Hematopoietic multipotent progenitor cell treated with erythropoietin and hydrocortisone succinate and interleukin-3 and kit ligand, for 8 days (in vitro differentiated cells): Measurements from ENCODE around the gene ROBO1.

Experiments used
- DNase-seq: peaks from one replicate; pipeline ENCODE4 v3.0.0-alpha.2; 2015

The ROBO1 gene

DNA sequence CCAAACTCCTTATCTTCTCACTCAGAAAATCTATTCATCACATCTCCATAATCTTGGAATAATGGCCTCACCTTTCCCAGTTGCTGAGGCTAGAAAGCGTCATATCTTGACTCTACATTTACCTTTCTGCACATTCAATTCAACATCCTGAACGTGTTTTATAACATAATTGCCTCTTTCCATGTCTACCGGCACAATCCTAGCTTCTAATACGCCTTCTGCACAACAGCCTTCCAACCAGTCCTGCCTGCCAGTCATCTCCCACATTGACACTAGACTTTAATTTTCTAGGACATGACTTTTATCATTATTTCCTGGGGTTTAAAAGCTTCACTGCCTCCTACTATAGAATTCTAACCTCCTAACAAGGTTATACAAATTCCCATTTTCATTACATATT is 906.6 kb downstream of the ROBO1 start:
- DNase-seq, result no peak

DNA sequence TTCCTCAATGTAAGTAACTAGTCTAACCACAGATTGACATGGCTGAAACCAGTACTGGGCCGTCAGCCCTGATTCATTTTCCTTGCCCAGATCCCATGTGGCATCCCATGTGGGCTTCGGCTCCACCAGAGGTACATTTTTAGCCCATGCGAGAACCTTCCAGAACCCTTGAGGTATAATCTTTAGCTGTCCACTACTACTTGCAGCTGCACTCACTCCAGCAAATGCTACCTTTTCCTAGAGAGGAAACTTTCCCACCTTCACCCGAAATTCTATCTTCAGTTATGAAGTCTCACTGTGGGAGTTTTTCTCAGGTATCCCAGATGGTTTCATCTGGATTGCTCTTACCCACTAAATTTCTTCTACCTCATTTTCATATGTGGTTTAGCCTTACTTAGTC is 907.2 kb downstream of the ROBO1 start:
- no peak for DNase-seq

GRCh38 chr3:78858910-78859309 is 908.9 kb downstream of the ROBO1 start:
- DNase-seq, result no peak

- DNase-seq, result no peak
These were observed 909.6 kb downstream of the ROBO1 start for GRCh38 chr3:78858174-78858573.

DNA sequence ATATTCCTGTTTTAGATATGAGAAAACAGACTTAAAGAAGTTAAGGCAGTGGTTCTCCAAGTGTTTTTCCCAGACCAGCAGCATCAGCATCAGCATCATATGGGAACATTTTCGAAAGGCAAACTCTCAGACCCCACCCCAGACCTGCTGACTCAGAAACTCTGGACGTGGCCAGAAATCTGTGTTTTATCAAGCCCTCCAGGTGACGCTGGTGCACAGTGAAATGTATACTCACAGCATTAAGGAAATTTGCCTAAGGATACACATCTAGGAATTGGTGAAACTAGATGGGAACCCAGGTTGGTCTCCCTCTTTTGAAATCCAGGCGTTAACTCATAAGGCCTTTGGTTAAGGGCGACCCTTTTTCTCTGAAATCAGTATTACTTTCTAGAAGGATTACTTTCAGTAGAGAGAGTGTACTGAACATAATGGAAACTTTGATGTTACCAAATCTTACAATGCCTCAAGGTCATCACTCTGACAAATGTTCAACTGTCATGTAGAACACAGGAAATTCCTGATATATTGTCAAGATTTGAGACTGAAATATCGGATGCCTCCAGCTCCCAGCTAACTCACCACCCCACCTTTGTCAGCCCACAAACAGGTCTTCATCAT is 910.2 kb downstream of the ROBO1 start:
- DNase-seq, result no peak

DNA sequence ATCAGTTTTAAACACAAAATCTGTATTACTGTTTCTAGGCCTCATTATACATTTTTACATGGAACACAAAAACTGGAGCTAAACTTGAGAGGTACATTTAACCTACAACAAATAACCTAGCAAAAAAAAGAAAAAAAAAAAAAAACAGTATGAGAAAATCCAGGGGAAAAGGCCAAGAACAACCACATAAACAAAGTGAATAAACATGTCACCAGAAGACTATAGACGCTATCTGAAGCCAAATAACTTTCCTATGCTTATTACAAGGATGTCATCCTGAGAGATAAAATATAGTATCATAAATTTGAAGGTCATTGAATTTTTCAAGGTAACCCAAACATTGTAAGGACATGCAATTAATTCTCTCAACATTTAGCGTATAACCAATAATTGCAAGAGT is 911.6 kb downstream of the ROBO1 start:
- no peak for DNase-seq

DNA sequence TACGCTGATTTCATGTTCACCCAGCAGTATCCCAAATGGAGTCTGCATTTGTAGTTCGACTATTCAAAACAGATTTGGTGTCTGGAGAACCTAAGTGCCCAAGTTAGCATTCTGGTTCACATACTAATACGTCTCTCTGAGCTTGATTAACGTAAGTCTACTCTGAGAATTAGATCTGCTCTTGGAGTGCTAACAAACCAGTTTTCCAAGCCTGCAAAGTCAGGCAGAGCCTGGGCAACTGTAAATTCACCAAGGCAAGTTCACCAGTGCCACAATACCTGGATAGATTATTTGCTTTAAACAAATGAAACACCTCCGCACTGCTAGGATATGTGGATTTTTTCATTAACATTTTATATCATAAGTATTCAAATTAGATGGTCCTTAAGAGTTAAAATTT is 912.6 kb downstream of the ROBO1 start:
- no peak for DNase-seq

DNA sequence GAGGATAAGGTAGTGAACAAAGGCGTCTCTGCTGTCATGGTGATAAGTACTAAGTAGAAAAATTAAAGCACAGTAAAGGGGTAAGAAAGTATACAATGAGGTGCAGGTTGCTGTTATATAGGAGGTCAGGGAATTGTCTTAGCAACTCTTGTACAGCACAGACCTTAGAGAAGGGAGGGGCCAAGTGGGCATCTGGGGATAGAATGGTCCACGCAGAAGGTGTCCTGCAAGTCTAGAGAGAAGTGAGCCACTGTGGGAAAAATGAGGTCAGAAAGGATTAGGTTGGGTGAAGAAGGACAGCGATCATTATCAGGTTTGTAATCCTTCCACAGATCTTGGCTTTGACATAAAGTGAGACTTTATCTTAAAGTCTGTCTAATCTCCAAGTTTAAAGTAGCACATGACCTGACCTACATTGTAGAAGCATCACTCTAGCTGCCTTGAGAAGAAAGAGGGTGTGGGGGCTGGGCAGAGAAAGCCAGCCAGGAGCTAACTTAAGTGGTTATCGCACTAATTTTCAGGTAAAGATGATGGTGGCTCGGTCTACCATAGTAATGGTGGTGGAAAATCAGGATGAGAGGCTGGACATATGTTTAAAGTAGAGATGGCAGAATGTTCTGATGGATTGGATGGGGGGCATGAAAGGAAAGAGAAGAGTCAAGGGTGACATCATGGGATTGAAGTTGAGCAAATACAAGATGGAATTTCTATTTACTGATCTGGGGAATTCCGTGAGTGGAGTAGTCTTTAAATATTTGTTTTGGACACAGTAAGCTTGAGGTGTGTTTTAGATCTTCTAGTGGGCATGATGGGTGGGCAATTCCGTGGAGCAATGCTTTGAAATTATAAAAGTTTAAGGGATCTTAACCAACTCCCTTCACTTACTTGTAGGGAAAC is 919.2 kb downstream of the ROBO1 start:
- DNase-seq, result no peak

DNA sequence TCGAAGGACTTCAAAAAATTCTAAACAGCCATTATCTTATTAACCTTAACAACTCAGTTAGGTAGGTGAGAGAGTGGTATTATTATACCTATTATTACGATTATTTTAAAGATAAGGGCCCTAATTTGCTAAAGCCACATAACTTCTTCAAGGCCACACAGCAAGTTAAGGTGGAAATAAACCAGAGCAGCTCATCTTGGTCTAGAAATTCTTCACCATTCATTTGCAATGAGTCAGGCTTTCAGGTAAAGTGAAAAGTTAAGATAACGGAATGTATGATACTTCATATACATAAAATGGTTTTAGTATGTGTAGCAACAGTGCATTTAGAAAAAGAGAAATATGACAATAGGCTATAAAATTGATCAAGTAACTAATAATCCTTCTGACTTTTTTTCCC is 920.2 kb downstream of the ROBO1 start:
- no peak for DNase-seq

DNA sequence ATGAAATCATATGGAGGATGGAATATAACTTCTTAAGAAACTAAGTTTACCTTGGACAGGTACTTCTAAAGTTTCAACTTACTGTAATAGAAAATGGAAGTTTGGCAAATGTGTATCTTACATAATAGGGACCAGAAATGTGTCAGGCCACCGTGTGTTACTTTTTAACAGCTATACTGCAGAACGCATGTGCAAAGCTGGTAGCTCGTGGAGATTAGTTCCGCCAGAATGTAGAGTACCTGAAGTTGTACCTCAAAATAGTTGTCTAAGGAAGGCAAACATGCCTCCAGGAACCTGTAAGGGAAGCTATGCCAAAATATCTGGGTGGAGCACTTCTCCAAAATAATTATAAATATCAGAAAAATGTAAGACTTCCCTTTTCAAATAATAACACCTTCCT is 920.6 kb downstream of the ROBO1 start:
- no peak for DNase-seq

DNA sequence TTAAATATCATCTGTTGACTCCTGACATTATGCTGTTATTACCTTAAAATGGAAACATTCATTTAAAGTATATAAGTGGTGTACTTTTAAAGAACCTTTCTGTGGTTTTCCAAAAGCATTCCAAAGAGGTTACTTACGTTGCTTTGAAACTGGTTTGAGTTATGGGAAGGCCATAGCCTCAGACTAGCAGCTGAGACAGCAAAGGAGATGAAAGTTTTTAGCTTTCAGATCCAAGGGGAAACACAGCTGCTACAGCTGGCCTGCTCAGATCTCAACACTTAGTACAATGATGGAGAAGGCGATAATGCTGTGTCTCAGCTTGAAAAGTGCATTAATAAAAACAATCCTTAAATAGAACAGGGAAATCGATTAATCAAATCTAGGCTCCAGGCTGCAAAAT is 921.1 kb downstream of the ROBO1 start:
- DNase-seq, result no peak

DNA sequence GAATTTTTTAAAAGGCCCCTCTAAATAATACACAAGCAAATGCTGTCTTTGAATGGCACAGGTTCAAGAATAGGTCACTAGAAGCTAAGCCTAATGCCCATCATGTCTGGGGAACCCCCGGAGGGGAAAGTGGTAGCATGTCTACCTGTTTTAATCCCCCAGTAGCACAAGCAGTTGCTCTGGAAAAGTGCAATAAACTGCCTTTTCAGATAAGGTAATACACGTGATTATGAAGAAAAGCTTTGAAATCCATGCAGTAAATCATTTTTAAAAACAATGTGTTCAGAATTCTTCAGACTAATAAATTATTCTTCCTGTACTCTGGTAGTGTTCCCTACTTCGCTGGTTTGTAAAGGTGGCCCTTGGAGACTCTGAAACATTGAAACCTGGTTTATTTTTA is 922.2 kb downstream of the ROBO1 start:
- DNase-seq, result no peak

- no peak for DNase-seq
These were observed 923.5 kb downstream of the ROBO1 start for GRCh38 chr3:78844307-78844706.

DNA sequence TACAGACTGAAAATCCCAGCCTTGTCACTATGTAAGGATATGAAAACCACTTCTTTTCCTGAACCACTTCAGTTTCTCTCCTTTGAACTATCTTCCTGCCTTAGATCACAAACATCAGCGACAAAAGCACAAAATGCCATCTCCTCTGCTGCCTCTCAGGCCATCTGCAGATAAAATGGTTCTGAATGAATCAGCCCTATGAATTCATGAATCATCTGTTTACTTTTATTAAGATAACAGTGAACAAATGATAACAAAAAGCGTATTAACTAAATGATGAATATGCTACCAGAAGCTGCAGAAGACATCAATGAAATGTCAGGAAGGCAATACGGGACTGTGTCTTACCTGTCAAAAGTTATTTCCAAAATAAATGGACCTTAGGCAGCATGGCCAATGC is 928.1 kb downstream of the ROBO1 start:
- DNase-seq, result no peak

- no peak for DNase-seq
These were observed 929.4 kb downstream of the ROBO1 start for GRCh38 chr3:78838362-78838761.

GRCh38 chr3:78834910-78835309 is 932.9 kb downstream of the ROBO1 start:
- no peak for DNase-seq

- no peak for DNase-seq
These were observed 935.0 kb downstream of the ROBO1 start for GRCh38 chr3:78832785-78833204.

- no peak for DNase-seq
These were observed 936.3 kb downstream of the ROBO1 start for GRCh38 chr3:78831446-78831972.

DNA sequence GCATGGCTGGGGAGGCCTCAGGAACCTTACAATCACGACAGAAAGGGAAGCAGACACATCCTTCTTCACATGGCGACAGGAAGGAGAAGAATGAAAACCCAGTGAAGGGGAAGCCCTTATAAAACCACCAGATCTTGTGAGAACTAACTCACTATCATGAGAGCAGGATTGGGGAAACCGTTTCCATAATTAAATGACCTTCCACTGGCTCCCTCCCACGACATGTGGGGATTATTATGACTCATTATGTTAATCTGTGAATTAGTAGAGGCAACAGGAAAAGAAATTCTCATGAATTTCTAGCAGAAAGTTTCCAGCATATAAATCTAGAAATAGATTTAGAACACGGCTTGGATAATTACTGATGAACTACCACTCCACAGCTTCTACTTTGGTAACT is 937.3 kb downstream of the ROBO1 start:
- DNase-seq, result no peak

GRCh38 chr3:78827618-78828017 is 940.2 kb downstream of the ROBO1 start:
- DNase-seq, result no peak

DNA sequence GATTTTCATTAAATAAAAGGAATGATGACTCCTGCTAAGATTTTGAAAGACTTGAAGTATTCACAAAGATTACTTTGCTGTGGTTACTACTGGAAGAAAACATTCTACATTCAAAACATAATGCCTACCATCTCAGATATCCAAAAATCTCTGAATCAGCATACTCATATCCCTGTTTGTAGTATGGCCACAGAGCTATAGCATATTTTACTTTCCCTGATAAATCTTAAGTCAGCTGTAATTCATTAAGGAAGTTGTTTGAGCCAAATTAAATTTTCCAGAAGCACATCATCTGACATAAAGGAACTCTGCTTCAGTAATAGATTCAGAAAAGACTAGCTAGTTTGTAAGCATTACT is 942.0 kb downstream of the ROBO1 start:
- DNase-seq, result no peak

DNA sequence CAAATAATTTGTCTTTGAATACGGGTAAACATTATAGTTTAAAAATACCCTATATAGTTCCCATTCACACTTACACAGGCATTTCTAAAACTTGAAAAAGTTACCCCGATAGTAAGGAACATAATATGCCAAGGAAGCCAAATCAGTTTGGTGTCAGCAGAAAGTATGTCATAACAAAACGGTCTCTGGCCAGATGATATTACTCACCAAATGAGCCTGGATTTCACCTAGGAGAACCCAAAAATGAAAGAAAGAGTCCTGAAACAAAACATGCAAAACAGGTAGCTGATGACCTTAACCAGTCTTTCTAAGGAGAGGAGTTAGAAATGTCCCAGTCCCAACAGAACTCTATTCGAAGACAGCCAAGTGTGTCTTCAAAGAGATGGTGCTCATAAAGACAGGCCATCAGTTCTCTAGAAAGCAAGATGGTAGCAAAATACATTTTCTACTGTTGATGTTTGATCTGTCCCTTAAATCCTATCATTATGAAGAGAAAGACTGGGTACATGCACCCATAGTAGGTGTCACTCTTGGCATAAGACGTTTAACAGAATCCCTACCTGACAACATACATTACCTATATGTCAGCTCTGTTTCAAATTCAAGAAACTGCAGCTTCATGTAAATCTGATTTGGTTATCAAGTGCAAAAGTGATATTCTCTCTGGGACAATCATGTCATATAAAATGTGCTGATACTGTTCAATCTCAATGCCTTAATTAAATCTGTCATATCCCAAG is 942.5 kb downstream of the ROBO1 start:
- no peak for DNase-seq

- DNase-seq, result no peak
These were observed 943.9 kb downstream of the ROBO1 start for GRCh38 chr3:78823859-78824258.

- no peak for DNase-seq
These were observed 944.4 kb downstream of the ROBO1 start for GRCh38 chr3:78823434-78823833.
